Left cardiac atrium (tissue), 4 donors: Measurements from ENCODE around the gene SIGLEC15. TPM values are rescaled to one million over a fixed set of nuclear protein-coding genes. Genes with fewer than 3 reads are reported as not detected.

Experiments used
- ATAC-seq, 2 donors: fragments of 200-7000 bp; cut with Tn5 transposase; one replicate each; pipeline ENCODE4 v1.9.1; 2020; ENCODE audit warnings: mild to moderate bottlenecking in 2 of 2, moderate library complexity in 2 of 2
- DNase-seq: peaks from one replicate; pipeline ENCODE4 v3.0.0-alpha.2; 2020
- intact Hi-C, 2 donors: fragments of 100-400 bp; cut with DNase I; formaldehyde crosslinking; loops; one replicate each; pipeline versions ENCODE4 v1.14.1 to v1.15.1; 2022 to 2023
- total RNA-seq, 2 donors: library from RNA; stranded (reverse); fragmentation: NEBNext Ultra II Directional; extraction: Animal tissue kit (Norgen Biotek cat#: 25700); gene quantifications; one replicate each; pipeline ENCODE4 v1.2.1, GENCODE V29; 2021
- donor health status: DM: no; HTN: yes; CAD: no.
- donor health status: DM: no; HTN: yes; CAD: no; lungs with severe emphysema.
- donor health status: DM: yes; HTN: yes; CAD: no.
- donor health status: Dilated cardiomyopathy.

Gene SIGLEC15
- total RNA-seq, 2 donors from 2014 or later, result 0.18 TPM; not detected in 1

DNA sequence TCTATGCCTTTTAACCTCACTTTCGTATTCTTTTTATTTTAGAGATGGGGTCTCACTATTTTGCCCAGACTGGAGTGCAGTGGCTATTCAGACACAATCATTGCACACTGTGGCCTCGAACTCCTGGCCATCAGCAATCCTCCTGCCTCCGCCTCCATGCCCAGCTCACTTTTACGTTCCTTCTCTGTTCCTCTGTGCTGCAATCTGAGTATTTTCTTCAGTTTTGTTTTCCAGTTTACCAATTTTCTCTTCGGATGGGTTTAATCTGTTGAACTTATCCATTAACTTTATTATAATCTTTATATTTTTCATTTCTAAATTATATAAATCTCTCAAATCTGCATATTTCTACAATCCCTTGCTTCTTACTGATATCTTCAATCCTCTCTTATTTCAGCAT is 38.6 kb downstream of the SIGLEC15 start:
- intact Hi-C loops, result no loop called here
- DNase-seq (no peak), ATAC-seq (no peak)

- intact Hi-C loops, result no loop called here
- no peak for DNase-seq
- no peak for ATAC-seq
Measured at GRCh38 chr18:45865466-45865865, 40.0 kb downstream of the SIGLEC15 start.

DNA sequence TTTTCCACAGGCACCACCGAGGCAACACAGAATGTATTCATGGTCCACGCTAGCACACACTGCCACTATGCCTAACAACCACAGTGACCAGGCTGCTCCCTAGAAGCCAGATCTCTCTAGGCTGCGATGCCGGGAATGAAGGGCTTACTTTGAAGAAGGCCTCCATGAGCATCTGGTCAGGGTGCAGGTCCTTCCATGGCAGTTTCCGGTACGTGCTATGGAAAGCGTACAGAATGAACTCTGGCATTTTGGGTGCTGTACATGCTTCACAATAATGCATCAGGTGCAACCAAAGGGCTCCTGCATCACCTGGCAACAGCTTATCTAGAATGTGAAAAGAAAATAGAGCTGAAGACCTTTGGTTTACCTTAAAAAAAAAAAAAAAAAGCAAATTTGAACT is 44.9 kb downstream of the SIGLEC15 start:
- intact Hi-C loops, result no loop called here
- ATAC-seq (no peak), DNase-seq (no peak)

DNA sequence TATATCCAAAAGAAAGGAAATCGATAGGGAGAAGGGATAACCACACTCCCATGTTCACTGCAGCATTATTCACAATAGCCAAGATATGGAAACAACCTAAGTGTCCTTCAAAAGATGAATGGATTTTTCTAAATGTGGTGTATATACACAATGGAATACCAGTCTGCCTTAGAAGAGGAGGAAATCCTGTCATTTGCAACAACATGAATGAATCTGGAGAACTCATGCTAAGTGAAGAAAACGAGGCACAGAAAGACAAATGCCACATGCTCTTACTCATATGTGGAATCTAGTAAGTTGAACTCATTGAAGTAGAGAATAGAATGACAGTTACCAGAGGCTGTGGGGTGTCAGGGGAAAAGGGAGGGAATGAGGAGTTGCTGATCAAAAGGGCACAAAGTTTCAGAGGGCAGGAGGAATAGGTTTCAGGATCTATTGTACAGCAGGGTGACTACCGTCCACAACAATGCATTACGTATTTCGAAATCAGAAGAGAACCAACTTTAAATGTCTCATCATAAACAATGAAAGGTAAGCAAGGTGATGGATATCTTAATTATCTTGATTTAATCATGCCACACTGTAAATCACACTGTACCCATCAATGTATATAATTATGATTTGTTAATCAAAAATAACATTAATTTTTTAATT is 46.1 kb downstream of the SIGLEC15 start:
- DNase-seq (no peak), ATAC-seq (no peak)
- intact Hi-C loops, result no loop called here

GRCh38 chr18:45874491-45875184 is 49.2 kb downstream of the SIGLEC15 start:
- intact Hi-C loops, result no loop called here
- ATAC-seq (no peak), DNase-seq (no peak)

DNA sequence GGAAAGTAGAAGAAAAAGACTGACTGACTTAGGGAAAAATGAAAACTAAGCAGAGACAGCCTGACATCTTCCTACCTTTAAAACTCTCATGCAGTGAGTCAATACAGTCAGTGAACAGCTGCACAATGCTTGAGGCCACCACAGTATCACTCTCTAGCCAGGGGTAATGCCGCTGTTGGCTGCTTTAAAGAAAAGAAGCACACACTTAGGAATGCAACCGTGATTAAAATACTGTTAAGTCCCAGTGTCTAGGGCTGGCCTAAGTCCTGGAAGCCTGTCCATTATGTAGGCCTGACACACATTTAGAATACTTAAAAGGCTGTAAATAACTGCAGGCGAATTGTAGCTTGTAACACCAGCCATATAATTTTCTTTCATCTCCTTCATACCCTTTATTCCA is 50.7 kb downstream of the SIGLEC15 start:
- intact Hi-C loops, result no loop called here
- ATAC-seq (no peak), DNase-seq (no peak)

DNA sequence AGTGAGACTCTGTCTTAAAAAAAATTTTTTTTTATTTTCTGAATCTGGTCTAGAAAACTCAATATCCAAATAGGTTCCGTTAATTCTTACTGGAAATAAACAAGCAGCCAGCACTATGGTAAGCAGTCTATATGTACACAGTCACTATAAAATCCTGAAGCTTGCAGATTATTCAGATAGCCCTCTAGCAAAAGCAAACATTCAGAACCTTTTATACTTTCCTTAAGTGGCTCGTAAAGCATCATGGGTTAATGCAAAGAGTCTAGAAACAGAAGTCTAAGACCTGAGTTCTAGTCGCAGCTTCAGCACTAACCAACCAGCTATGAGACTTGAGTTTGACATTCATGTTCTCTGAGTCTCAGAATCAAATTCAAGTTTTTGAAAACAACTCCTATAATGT is 51.9 kb downstream of the SIGLEC15 start:
- DNase-seq, result no peak
- intact Hi-C loops, result no loop called here
- ATAC-seq, result no peak

GRCh38 chr18:45879681-45880655 is 54.5 kb downstream of the SIGLEC15 start:
- intact Hi-C loops, result loop anchor here in 1 of 2 donors (2.0 kb wide), 1 partner anchor 187 kb away; no protein-coding TSS in a partner anchor
- DNase-seq, result peak; percentile 76

GRCh38 chr18:45880876-45881558 is 55.5 kb downstream of the SIGLEC15 start:
- ATAC-seq (no peak), DNase-seq (no peak)
- intact Hi-C loops, result loop anchor here in 1 of 2 donors (2.0 kb wide), 1 partner anchor 188 kb away; no protein-coding TSS in a partner anchor

More at GRCh38 chr18:45879681-45880655, 54.5 kb downstream of the SIGLEC15 start:
- peak; percentile 95 to 96 for ATAC-seq

DNA sequence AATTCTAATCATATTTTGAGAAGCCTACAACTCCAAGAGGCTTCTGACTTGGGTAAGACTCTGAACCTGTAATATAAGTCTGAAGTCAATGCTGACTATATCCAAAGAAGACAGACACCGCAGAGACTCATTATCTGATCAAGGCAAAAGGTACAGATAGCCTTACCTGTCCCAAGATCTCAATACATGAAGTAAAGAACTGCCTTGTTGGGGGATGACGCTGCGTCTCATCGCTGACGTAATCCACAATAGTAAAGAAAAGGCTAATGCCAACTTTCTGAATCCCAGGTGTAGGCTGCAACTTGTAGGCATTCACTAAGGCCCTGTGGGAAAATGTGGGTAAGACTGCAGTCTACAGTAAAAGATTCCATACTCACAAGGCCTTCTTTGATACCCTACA is 62.1 kb downstream of the SIGLEC15 start:
- no peak for ATAC-seq
- intact Hi-C loops, result no loop called here
- DNase-seq, result no peak

- intact Hi-C loops, result no loop called here
- DNase-seq, result no peak
- ATAC-seq, result no peak
Measured at GRCh38 chr18:45889419-45890064, 64.1 kb downstream of the SIGLEC15 start.

- no peak for DNase-seq
Measured at GRCh38 chr18:45890606-45891005, 65.1 kb downstream of the SIGLEC15 start.

GRCh38 chr18:45891806-45892205 is 66.3 kb downstream of the SIGLEC15 start:
- no peak for ATAC-seq
- no peak for DNase-seq
- intact Hi-C loops, result no loop called here

More at GRCh38 chr18:45890606-45891005, 65.1 kb downstream of the SIGLEC15 start:
- intact Hi-C loops, result no loop called here
- ATAC-seq, result peak in 1 of 2 donors; percentile 51

Other genes starting within 250 kb of the SIGLEC15 start
- under 1 TPM; 0.03 to 0.10 TPM for gene SLC14A2, start 210.2 kb upstream of the SIGLEC15 start, total RNA-seq
- 10 to 100 TPM in 1 of 2 donors, 1 to 10 TPM in 1; 9.7 to 11.2 TPM for gene SLC14A1, start 101.5 kb upstream of the SIGLEC15 start, total RNA-seq
- gene EPG5, start 141.7 kb downstream of the SIGLEC15 start, total RNA-seq, result 10 to 100 TPM; 19.5 to 23.3 TPM
- gene PSTPIP2, start 246.6 kb downstream of the SIGLEC15 start, total RNA-seq, result 1 to 10 TPM; 2.5 to 3.2 TPM